NCI-H2227 treated with DMSO at 0.1 percent for 48 hours (cell line): Measurements from ENCODE around the gene APOB.
"Not testable (repeated sequence)": the region's sequence is repeated elsewhere in the genome, so short reads cannot be mapped to it uniquely, and the experiment has no call there.

ENCODE experiments used
- DNase-seq: peaks from one replicate; lab custom pipeline; 2025; lab: John Stamatoyannopoulos, UW

APOB gene

GRCh38 chr2:21032338-21033236 lies 11.3 kb downstream of the APOB start:
- DNase-seq: no peak

DNA sequence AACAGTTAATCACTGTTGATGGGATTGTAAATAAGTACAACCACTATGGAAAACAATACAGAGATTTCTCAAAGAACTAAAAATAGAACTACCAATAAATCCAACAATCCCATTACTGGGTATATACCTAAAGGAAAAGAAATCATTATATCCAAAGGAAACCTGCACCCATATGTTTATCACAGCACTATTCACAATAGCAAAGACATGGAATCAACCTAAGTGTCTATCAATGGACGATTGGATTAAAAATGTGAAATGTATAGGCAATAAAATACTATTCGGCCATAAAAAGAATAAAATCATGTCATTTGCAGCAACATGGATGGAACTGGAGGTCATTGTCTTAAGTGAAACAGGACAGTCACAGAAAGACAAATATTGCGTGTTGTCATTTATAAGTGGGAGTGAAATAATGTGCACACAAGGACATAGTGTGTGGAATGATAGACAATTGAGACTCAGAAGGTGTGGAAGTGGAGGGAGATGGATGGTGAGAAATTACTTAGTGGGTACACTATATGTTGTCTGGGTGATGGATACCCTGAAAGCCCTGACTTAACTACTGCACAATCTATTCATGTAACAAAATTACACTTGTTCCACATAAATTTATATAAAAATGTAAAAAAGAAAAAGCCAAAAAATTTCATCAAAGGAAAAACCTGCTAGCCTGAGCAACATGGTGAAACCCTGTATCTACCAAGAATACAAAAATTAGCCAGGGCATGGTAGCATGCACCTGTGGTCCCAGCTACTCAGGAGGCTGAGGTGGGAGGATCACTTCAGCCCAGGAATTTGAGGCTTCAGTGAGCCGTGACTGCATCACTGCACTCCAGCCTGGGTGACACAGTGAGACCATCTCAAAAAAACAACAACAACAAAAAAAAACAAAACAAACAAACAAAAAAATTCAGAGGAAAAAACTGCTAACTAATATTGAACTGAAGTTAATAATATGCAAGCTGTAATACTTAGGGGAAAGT lies 12.6 kb downstream of the APOB start:
- DNase-seq: no peak

DNA sequence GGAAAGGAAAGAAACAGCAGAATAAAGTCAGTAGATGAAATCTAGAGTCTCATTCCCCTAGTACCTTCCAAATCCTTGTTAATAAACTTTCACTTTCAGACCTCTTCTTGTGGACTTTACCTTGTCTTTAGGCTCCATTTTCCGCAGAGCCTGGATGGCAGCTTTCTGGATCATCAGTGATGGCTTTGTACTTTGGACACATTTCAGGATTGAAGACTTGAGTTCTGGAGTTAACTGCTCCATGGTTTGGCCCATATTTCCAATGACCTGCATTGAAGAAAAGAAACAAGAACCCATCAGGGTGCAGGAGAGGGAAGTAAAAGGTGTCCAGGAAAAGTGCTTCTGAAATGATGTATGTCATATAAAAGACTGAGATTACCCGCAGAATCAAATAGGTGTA lies 14.4 kb downstream of the APOB start:
- no peak for DNase-seq

- DNase-seq: not testable (repeated sequence)
These were observed 14.9 kb downstream of the APOB start for GRCh38 chr2:21028951-21029350.

- DNase-seq: no peak
These were observed 15.6 kb downstream of the APOB start for GRCh38 chr2:21028021-21028947.

DNA sequence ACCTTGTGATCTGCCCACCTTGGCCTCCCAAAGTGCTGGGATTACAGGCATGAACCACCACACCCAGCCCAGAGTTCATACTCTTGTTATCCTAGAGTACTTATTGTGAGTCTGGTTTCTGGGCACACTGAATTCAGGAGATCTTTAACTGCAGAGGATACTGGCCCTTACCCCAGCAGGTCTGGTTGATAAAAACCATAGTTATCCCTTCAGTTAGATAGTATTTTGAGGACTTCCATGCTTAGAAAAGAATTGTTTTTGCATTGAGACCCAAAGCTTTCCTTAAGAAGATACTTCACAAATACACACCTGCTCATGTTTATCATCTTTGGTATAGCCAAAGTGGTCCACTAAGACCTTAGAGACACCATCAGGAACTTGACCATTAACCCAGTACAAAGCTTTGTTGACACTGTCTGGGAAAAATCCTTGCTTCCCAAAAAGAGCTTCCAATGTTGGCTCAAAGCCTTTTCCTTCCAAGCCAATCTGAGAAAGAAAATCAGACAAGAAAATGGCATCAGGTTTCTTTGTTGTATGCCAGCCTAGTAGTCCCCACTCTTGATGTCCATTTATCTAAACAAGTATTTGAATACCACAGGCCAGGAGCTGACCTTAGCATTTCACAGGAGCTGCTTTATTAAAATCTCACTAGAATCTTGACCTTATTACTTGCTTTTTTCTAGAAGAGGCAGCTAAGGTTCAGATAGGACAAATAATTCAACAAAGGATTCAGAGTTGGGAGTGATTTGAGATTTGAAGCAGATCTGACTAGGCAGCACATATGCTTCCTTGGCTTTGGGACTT lies 17.2 kb downstream of the APOB start:
- DNase-seq: no peak

DNA sequence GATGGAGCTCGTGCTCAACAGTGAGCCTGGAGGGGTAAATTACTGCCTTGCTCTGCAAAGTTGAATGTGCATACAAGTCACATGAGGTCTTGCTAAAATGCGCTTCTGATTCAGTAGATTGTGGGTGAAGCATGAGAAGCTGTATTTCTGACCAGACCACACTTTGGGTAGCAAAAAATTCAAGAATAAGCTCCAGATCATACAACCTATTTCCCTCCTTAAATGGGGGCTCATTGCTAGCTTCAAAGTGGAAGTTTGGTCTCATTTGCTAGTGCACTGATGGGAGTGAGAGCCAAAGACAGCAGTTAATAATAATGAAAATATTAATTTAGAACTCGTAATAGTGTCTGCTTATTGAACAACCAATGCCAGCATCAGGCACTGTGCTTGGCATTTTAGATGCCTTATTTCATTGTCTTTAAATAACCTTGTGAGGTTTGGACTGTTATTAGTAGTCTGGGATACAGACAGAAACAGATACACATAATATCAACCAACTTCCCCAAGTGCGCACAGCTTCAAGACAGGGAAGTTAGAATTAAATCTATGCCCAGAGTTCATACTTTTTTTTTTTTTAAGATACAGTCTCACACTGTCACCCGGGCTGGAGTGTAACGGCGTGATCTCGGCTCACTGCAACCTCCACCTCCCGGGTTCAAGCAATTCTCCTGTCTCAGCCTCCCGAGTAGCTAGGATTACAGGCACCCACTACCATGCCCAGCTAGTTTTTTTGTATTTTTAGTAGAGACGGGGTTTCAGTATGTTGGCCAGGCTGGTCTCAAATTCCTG lies 18.0 kb downstream of the APOB start:
- DNase-seq: no peak

DNA sequence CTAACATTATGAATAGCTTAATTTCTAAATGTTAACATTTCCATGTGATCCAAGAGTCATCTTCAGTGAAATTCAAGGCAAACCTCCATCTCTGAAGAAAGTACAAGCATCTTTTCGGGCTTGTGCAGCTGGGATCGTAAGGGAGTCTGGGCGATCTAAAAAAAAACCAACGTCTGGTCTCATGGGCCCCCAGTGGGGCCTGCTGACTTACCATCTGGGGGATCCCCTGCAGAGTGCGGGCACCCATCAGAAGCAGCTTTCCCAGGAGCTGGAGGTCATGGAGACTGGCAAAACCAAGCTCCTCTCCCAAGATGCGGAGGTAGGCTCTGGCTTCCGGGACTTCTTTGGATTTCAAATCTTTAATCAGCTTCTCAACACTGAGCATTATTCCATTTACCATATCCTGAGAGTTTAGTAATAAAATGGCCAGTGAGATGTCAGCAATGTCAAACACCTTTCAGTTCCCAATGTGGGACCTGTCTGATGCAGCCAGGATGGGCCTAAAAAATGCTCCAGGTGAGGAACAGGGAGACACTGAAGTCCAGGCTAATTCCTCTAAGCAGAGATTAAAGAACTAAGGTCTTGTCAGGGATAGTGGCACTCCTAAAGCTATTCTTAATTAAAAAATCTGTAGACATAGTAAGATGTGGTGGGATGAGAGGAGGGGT lies 19.0 kb downstream of the APOB start:
- DNase-seq: no peak

DNA sequence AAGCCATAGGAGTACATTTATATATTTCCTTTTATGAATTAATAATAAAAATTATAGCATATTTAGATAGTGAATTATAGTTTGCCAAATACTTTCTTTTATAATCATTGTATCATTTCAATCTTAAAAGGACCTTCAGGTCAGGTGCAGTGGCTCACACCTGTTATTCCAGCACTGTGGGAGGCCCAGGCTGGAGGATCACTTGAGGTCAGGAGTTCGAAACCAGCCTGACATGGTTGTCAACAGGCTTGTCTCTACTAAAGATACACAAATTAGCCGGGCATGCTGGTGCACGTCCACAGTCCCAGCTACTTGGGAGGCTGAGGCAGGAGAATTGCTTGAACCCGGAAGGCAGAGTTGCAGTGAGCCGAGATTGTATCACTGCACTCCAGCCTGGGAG lies 19.7 kb downstream of the APOB start:
- no peak for DNase-seq

- DNase-seq: no peak
These were observed 20.3 kb downstream of the APOB start for GRCh38 chr2:21023419-21024181.

DNA sequence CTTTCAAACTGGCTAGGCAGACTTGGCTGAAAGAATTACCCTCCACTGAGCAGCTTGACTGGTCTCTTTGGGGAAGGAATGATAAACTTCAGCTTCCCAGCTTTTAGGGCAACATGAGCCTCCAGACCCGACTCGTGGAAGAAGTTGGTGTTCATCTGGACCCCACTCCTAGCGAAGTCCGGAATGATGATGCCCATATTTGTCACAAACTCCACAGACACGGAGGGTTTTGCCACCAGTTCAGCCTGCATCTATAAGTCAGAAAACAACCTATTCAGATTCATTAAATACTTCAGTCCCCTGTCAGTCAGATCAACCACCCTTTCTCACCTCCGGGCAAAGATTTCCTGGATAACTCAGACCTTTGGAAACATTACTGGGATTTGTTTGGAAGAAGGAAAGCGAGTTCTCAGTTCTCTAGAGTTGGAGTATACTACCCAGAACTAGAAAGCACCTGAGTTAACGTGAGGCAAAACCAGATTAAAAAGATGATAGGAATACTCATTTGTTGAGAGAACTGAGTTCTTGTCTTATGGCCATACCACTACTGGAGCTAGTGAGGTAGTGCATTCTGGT lies 21.0 kb downstream of the APOB start:
- DNase-seq: no peak

DNA sequence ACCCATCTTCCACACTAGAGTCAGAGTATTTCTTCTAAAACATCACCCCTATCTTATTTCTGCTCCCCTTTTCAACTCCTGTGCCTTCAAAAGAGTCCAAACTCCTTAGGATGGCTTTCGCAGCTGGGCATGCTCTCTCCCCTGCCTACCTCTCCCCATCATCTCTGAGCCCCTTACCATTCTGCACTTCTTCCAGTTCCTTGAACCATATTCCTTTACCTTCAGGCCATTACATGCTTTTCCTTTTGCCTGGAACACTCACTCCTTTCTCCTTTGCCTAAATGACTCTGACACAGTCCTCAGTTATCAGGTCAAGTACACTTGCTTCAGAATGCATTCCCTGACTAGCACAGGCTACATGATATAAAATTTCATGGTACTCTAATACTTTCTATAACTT lies 22.4 kb downstream of the APOB start:
- DNase-seq: no peak

GRCh38 chr2:21020668-21021288 lies 23.1 kb downstream of the APOB start:
- no peak for DNase-seq

GRCh38 chr2:21020031-21020667 lies 23.7 kb downstream of the APOB start:
- DNase-seq: no peak

GRCh38 chr2:21019678-21020021 lies 24.2 kb downstream of the APOB start:
- no peak for DNase-seq

GRCh38 chr2:21019000-21019677 lies 24.7 kb downstream of the APOB start:
- DNase-seq: no peak

DNA sequence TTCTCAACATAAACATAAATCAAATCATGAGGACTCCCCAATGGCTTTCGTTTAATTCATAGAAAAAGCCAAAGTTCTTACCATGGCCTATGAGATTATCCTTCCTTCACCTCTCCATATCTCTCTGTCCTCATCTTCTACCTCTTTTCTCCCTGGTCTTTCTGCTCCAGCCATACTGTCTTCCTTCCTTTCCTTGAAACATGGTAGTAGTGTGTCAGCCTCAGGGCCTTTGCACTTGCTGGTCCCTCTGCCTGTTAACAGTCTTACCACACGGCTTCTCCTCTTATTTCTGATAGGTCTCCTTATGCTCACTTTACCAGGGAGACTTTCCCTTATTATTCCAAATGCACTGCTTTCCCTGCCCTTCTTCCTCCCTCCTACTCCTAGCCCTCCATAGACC lies 25.6 kb downstream of the APOB start:
- DNase-seq: no peak
